ENCODE results near the gene NGEF. TPM values are rescaled to one million over a fixed set of nuclear protein-coding genes. Genes with fewer than 3 reads are reported as not detected.

The NGEF gene
- total and polyA plus RNA-seq, 4 donors, result 10.6 to 22.6 (median 10.8) TPM

GRCh38 chr2:232896720-232897597 is 116.1 kb downstream of the NGEF start:
- no peaks in the 10 kb centered on the region for H3K9me3 ChIP-seq (ENCODE audit: control insufficient read depth in 4 of 4, low read length in 3 of 4)
- DNase-seq (ENCODE audit: low spot score), result no peak
- 94% methylated on average over 9 of the region's 9 CpGs for WGBS
- H3K27ac ChIP-seq (ENCODE audit: low read depth in 1 of 2, low read length in 2 of 2), result no peak overlapping the region
- TF ChIP-seq FOXA1 (IDR thresholded peaks at IDR 0.05) (no peak), NR2F2 (IDR thresholded peaks at IDR 0.05) (no peak), ATF3 (IDR thresholded peaks at IDR 0.05) (no peak), EGR1 (IDR thresholded peaks at IDR 0.05; ENCODE audit: low read depth in 2 of 2) (no peak), CTCF (IDR thresholded peaks at IDR 0.05; ENCODE audit: low read depth, low read length, missing input control) (no peak), MAX (IDR thresholded peaks at IDR 0.05) (no peak), JUND (IDR thresholded peaks at IDR 0.05) (no peak), RXRA (IDR thresholded peaks at IDR 0.05) (no peak), RAD21 (IDR thresholded peaks at IDR 0.05) (no peak), YY1 (IDR thresholded peaks at IDR 0.05) (no peak), TAF1 (conservative IDR thresholded peaks at IDR 0.05) (no peak)
- H3K9ac ChIP-seq (ENCODE audit: low read depth in 1 of 2, low read length in 2 of 2), result no peak overlapping the region
- H3K4me1 ChIP-seq (ENCODE audit: control insufficient read depth in 4 of 4, insufficient read depth in 4 of 4, low read length in 3 of 4), result no peaks in the 10 kb centered on the region
- no peak overlapping the region for H3K4me3 ChIP-seq (ENCODE audit: low read depth in 1 of 3, low read length in 3 of 3)
- no peaks in the 10 kb centered on the region for H3K27me3 ChIP-seq (ENCODE audit: control insufficient read depth in 4 of 4, insufficient read depth in 4 of 4, low read length in 3 of 4)
- H3K36me3 ChIP-seq (ENCODE audit: control insufficient read depth in 4 of 4, insufficient read depth in 3 of 4, low read depth in 1 of 4, low read length in 3 of 4), result peaks cover 2 to 26% (median 6%) of the 10 kb centered on the region in 4 donors

- H3K9me3 ChIP-seq (ENCODE audit: control insufficient read depth in 4 of 4, low read length in 3 of 4), result no peaks in the 10 kb centered on the region
- no peak overlapping the region for H3K9ac ChIP-seq (ENCODE audit: low read depth in 1 of 2, low read length in 2 of 2)
- DNase-seq (ENCODE audit: low spot score), result no peak
- TF ChIP-seq HNF4G (IDR thresholded peaks at IDR 0.05) (no peak), MAX (IDR thresholded peaks at IDR 0.05) (no peak), EGR1 (IDR thresholded peaks at IDR 0.05; ENCODE audit: low read depth in 2 of 2) (no peak), FOXA2 (IDR thresholded peaks at IDR 0.05) (no peak), HNF4A (conservative IDR thresholded peaks at IDR 0.05) (no peak), GABPA (IDR thresholded peaks at IDR 0.05 in 1 of 2, conservative IDR thresholded peaks at IDR 0.05 in 1 of 2) (no peak), SP1 (IDR thresholded peaks at IDR 0.05) (no peak), CTCF (IDR thresholded peaks at IDR 0.05; ENCODE audit: low read depth, low read length, missing input control) (no peak), YY1 (IDR thresholded peaks at IDR 0.05) (no peak), ATF3 (IDR thresholded peaks at IDR 0.05) (no peak), NR2F2 (IDR thresholded peaks at IDR 0.05) (no peak), RXRA (IDR thresholded peaks at IDR 0.05) (no peak), ZBTB33 (IDR thresholded peaks at IDR 0.05) (no peak)
- no peak overlapping the region for H3K27ac ChIP-seq (ENCODE audit: low read depth in 1 of 2, low read length in 2 of 2)
- no peak overlapping the region for H3K4me3 ChIP-seq (ENCODE audit: low read depth in 1 of 3, low read length in 3 of 3)
- H3K27me3 ChIP-seq (ENCODE audit: control insufficient read depth in 4 of 4, insufficient read depth in 4 of 4, low read length in 3 of 4), result no peaks in the 10 kb centered on the region
- H3K36me3 ChIP-seq (ENCODE audit: control insufficient read depth in 4 of 4, insufficient read depth in 3 of 4, low read depth in 1 of 4, low read length in 3 of 4), result peaks cover 2 to 28% (median 6%) of the 10 kb centered on the region in 4 donors
- no peaks in the 10 kb centered on the region for H3K4me1 ChIP-seq (ENCODE audit: control insufficient read depth in 4 of 4, insufficient read depth in 4 of 4, low read length in 3 of 4)
Measured at GRCh38 chr2:232896111-232896510, 116.9 kb downstream of the NGEF start.
